GM19463 (cell line): Measurements from ENCODE around the gene GLB1L2.

Source experiments
- ATAC-seq: cut with Tn5 transposase; IDR thresholded peaks from one replicate; pipeline ENCODE4 v1.9.1; 2021; ENCODE audit warnings: mild to moderate bottlenecking, moderate library complexity; ENCODE audit not compliant: unreplicated experiment

The GLB1L2 gene

DNA sequence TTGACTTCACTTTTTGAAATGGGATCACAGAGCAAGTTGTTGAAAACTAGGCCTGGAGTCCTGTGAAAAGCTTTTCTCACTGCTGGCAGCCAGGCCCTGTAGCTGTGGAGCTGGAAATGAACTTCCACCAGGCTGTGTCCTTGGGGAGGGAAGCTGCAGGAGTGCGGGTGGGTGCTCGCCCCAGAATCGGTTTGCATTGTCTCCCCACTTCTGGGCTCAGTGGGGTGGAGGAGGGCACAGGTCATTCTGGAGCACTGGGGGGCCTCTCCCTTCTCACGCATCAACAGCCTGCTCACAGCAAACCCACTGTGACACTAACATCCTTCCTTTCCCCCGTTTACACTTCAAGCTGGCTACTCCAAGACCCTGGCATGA lies 15.2 kb downstream of the GLB1L2 start:
- ATAC-seq, result no peak

DNA sequence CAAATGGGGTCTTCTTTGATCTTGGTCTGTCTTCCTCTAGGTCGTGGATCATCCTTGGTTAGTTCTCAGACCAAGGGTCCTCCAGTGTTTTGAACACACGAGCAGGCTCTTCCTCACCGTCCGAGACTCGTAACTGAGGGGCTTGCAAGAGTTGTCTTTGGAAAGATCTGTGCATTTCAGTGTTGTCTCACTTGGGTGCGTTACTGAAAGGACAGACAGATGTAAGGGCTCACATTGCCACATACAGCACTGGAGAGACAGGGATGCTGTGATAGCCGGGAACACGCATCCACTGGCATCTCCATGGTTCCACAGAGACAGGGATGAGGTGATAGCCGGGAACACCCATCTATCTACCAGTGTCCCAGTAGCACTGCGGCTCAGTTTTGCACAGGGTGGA lies 15.7 kb downstream of the GLB1L2 start:
- no peak for ATAC-seq

DNA sequence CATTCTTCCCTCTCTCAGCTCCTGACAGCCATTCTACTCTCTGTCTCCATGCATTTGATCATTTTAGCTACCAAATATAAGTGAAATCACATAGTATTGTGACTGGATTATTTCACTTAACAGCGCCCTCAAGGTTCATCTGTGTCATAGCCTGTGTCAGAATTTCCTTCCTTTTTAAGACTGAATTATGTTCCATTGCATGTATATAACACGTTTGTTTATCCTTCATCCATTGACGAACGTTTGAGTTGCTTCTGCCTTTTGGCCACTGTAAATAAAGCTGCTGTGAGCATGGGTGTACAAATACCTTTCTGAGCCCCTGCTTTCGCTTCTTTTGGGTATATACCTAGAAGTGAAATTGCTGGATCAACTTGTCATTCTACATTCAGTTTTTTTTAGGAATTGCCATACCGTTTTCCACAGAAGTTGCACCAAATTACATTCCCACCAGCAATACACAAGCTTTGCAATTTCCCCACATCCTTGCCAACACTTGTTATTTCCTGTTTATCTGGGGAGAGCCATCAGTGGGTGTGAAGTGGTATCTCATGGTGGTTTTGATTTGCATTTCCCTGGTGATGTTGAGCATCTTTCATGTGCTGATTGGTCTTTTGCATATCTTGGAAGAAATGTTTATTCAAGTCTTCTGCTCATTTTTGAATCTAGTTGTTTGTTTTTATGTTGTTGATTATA lies 17.5 kb downstream of the GLB1L2 start:
- no peak for ATAC-seq

DNA sequence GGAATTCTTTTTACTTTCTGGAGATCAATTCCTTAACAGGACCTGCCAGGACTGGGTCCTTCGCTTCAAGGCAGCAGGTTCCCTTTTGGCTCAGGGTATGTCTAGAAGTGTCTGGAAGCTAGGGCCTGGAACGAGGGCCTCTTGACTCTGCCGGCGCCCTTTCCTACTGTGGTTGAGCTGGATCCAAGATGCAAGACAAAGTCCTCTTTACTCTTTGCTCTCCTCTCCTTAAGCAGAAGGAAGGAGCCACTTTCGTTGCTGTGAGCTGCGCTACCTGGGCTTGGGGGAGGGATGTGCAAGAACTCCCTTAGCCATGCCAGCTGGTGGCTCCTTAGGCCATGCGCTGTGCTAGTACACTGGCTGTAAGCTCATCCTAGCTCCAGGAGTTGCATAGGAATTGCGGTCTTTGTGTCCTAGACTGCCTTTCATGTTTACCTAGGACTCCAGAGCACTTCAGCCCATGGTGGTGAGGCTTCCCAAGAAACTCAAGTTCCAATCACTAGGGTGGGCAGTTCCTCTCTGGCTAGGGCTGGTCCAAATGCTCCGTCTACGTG lies 18.1 kb downstream of the GLB1L2 start:
- ATAC-seq, result no peak

DNA sequence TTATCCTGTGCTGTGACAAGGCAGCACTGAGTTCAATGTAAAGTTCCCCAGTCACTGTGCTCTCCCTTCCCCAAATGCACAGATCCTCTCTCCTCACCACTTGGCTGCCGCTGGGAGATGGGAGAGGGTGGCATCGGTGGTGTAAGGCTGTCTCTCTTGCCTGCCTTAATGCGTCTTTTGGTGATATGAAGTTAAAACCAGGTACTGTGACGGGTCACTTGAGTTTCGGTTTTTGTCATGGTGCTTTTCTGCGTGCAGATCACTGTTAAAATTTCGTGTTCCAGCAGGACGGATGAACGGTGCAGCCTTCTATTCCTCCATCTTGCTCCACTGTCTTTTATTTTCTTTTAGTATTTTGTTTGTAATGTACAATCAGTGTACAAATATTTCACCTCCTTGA lies 18.6 kb downstream of the GLB1L2 start:
- ATAC-seq, result no peak

DNA sequence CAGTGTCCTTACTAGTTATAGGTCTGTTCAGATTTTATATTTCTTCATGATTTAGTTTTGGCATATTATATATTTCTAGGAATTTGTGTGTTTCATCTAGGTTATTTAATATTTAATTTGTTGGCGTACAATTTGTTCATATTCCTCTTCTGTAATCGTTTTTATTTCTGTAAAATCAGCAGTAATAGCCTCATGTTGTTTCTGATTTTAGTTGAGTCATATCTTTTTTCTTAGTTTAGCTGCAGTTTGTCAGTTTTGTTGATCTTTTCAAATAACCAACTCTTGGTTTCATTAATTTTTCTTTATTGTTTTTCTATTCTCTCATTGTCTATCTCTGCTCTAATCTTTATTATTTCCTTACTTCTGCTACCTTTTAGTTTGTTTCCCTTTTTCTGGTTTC lies 20.3 kb downstream of the GLB1L2 start:
- no peak for ATAC-seq

DNA sequence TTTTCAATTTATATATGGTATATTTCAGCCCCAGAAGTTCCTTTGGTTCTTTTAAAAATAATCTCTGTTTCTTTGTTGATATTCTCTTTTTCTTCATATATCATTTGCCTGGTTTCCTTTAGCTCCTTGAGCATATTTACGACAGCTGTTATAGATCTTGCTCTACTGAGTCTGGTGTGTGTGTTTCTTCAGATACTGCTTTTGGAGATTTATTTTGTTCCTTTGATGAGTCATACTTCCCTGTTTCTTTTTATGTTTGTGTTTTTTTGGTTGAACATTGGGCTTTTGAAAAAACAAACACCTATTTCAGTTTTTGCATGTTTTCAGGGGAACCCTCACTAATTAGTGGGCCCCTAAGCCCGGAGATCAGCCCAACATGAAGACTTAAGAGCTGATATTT lies 23.3 kb downstream of the GLB1L2 start:
- no peak for ATAC-seq

DNA sequence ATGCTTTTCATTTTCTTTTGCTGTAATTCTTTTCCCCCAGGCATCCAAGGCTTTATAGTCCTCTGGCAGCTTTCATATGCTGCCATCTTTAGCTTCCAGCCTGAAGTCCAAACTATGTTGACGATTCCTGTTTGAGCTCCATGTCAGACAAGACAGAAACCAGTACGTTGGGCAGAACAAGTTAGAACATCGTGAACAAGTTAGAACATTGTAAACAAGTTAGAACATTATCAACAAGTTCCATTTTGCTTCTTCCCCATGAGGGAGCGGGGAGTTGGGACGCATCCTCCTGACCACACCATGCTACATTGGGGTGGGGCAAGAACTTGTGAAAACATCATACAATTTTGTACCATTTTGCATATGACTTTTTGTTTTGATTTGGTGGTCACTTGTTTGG lies 23.9 kb downstream of the GLB1L2 start:
- no peak for ATAC-seq

DNA sequence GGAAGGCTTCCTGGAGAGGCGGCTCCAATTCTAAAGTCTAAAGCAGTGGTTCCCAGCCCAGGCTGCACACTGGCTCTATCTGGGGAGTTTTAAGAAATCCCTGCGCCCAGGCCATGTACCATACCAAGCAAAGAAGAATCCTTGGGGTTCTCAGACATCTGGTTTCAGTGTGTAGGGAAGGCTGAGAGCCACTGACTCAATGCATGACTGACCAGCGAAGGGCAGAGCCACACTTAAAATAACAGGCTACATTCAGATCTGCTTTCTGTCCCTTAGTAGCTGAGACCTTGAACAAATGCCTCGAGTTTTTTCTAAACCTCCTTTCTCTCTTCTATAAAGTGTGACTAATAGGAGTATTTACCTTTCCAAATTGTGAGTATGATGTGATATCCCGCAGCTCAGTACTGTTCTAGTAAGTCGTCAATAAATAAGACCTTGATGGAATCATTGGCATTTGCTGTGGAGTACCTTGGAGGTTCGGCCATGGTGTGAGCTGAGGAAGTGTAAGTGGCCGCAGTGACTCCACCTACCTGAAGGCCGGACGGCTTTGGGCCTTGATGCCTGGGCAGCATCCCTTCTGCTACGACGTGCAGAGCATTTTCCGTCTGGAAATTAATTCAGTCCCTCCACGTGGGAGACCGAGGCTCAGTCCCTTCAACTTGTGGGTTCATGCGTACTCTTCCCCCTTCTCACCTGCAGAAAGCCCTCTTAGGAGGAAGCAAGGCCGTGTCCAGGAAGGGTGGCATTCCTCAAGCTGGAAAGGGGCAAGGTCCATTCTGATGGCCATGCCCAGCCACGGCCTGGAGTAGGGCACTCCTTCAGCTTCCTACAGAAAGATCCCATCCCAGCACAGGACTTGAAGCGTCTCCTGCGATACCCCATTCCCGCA lies 25.1 kb downstream of the GLB1L2 start:
- no peak for ATAC-seq

DNA sequence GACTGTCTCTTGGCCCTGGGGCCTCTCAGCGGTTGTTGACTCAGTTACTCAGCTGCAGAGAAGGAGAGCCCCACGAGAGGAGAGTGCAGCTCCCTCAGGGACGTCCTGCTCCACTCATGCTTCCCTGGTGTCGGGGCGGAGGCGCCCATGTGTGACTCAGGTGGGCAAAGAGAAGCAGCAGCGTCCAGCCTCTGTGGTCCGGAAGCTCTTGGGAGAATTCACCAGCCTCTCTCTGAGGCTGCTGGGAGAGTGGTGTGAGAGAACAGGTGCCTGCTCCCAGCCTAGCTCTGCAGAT lies 25.7 kb downstream of the GLB1L2 start:
- ATAC-seq, result no peak

DNA sequence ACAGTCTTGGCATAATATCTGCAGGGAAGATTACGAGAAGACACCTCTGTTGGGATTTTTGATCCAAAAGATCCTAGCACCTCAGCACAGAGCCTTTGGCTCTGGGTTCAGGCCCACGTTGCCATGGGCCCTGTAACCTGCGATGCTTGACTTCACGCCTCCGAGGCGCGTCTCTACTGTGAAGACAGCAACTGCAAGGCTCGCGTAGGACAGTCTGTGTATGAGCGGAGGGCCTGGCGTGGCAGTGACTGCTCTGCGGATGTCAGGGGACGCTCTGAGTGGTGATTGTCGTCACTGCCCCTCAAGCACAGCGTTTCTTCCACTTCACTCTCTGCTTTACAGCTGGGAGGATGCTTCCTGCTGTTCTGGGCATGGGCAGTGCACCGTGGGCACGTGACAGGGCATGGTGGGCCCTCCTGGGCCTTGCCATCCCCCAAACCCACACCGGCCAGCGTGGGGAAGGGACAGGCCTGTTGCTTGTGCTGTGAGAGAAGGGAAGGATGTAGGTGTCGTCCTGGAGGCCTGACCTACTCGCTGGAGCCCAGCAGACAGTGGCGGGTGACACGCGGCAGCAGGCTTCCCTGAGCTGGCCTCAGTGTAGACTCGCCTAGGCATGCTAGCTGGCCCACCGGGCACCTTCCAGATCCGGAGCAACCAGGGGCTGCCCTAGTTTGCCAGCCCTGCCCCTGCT lies 26.5 kb downstream of the GLB1L2 start:
- no peak for ATAC-seq

DNA sequence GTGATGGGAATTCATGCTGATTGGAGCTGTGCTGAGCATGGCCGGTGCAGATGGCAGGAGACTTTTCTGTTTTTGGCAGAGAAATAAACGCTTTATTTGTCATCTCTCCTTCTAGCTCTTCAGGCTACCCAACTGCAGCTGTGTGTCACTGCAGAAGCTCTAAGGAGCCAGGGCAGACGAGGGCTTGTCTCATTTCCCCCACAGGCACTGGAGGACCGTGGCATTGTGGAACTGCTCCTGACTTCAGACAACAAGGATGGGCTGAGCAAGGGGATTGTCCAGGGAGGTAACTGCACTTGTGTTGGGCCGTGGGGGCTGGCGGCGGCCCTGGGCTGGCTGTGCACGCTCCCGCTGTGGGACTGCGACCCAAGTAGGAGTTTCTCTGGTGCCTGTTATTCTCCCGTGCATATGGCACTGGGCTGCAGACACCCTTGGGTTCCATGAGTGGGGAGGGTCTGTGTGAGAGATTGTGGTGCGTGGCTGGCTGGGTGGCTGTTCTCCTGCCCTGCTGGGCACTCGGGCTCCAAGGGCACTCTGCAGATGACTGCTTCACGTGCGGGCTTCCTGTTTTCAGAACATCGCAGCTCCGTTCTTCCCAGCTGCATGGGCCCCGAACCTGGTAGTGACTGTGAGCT lies 27.2 kb downstream of the GLB1L2 start:
- ATAC-seq, result no peak

DNA sequence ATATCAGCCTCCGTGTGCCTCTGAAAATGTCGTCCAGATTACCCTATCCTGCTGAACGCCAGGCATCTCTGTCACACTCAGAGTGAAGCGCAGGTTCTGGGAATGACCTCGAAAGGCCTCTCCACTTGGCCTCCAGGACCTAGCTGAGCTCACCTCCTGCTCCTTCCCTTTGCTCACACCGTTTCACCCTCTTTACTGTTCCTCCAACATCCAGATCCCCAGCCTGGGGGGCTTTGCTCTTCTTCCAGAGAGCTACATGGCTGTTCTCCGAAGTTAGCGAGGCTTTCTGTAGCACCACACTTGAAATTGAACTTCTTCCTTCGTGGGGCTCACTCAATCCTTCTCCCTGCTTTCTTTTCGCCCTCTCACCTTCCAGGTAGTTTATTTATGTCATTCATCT lies 27.9 kb downstream of the GLB1L2 start:
- ATAC-seq, result no peak

DNA sequence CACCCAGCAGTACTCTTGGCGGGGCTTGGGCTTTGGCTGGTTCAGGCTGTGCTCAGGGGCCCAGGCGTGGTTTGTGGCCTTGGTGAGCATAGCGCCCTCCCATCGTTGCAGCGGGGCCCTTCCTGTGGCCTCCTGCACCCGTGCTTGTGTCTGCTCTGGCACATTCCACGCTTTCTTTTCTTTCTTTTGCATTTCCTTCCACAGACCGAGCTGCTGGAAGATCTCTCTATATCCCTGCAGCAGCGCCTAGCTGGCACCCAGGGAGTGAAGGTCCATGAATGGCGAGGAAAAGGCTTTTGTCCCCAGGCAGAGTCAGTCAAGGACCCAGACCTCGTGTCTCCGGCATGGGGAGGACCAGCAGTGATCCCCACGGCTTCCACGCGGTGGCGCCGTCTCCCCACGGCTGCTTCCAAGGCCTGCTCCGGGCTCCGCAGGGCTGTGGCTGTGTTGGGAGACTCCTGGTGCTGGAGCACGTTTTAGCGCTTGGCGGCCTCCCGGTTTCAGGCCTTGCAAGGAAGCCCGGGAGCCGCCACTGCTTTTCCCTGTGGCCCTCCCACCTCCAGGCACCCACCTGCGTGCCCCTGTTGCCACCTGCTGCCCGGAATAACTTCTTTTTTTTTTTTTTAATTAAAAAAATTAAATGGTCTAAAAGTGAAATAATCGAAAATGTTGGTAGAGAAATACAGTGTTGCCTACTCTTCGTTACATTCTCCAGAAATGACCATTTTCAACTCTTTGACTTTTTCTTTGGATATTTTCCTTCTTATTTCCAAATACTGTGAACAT lies 28.5 kb downstream of the GLB1L2 start:
- no peak for ATAC-seq

DNA sequence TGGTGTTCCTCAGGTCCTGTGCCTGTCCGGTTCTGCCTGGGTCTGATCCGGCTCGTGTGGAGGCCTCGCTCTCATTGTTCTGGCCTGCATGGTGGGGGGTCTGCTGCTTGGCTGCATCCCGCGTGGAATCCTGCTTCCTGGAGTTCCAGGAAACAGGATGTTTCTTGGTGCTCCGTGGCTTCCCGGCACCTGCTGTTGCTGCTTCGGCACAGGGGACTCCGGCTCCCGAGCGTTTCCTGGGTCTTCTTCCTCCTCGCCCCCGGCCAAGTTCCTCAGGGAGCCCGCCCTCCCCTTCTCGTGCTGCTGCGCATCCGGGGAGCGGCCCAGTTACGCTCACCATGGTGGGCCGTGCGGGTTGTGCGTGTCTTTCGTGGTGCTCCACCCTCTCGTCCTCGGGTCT lies 29.9 kb downstream of the GLB1L2 start:
- no peak for ATAC-seq

DNA sequence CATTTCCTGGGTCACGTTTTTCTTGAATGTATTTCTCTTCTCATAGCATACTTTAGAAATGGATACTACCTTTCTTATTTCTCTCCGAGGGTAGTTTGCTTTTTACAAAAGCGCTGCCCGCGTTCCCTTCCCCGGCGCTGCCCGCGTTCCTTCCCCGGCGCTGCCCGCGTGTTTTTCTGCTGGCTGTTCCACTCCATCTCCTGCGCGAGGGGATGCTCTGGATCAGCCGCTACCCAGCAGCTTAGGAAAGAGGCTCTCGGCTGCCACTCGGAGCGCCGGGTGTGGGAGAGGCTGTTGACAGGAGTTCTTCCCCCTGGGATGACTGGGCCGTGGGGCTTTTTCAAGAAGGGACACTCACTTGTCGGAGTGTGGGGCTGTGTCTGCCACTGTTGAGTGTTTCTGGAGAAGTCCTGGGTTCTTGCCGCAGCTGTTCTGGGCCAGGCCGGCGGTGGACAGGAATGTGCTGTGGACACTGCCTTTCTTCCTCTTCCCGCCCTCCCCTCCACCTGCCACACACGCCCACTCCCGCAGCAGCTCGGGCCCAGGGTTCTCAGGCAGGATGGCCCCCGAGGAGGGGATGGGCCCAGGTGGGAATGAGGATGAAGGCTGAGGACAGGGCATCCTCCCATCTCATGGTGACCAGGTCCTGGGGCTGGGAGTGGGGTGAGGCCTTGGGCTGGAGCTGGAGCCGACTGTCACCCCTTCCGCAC lies 30.6 kb downstream of the GLB1L2 start:
- no peak for ATAC-seq

DNA sequence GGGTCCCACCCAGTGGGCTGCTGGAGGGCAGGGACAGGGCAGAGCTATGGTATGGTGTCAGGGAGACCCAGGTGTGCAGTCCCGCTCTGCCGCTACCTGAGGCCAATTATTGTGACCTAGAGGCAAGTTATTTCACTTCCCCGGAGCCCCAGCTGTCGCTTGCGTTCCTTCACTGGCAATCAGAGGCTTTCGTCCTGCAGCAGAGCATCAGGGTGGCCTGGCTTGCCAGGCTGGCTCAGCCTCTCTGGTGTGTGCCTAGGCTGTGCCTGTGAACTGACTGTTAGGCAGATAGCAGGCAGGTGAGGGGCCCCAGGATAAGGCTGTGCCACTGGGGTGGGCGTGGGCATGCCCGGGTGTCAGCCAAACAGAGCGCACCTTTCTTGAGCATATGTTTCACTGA lies 31.4 kb downstream of the GLB1L2 start:
- ATAC-seq, result no peak

DNA sequence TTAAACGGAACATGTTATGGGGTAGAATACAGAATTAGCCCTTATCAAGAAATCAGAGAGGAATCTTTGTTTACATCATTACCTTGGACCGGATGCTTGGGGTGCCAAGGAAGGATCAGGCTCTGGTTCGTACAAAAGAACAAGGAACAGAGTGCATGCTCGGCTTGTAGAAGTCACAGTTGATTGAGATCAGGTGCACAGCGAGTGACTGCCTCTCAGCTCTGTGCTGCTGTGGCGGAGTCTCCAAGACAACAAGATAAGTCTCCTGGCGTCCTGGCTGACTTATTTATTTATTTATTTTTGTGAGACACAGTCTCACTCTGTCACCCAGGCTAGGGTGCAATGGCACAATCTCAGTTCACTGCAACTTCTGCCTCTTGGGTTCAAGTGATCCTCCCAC lies 31.8 kb downstream of the GLB1L2 start:
- no peak for ATAC-seq

DNA sequence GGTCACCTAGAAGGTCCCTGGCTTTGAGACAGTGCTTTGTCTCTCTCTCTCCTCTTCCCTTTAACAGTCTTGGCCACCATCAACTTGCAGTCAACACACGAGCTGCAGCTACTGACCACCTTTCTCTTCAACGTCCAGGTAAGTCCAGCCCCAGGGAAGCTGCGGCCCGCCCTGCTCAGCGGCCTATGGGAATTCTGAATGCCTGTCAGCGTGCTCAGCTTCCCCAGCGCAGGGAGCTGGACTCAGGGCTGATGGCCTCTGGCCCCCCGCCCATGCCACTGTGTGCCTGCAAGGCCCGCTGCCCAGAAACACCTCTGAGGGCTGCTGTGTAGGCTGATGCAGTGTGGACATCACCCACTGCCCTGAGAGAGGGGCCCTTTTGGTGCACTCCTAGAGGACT lies 32.5 kb downstream of the GLB1L2 start:
- ATAC-seq, result no peak
